BJ (cell line): Measurements from ENCODE around the gene SIK2. TPM values are rescaled to one million over a fixed set of nuclear protein-coding genes. Genes with fewer than 3 reads are reported as not detected.

Experiments
- CTCF ChIA-PET: fragments of 350-600 bp; formaldehyde crosslinking; extraction: SDS; loops from one replicate; lab custom pipeline; 2021; ENCODE audit warnings: antibody characterized with exemption, inconsistent platforms; lab: Yijun Ruan, JAX
- POLR2A ChIA-PET: fragments of 300-600 bp; sonication (Branson Sonifier 250); formaldehyde crosslinking; extraction: SDS; loops from one replicate; lab custom pipeline; 2021; ENCODE audit warnings: antibody characterized with exemption; lab: Charles Lee
- DNase-seq: peaks from one replicate; pipeline ENCODE4 v3.0.0-alpha.2; 2011; ENCODE audit warnings: low read depth
- H3K27me3 ChIP-seq: 2 replicates; pipeline ENCODE4 v1.6.0; 2011; ENCODE audit warnings: low read length; ENCODE audit not compliant: control insufficient read depth, insufficient read depth
- H3K36me3 ChIP-seq: 2 replicates; pipeline ENCODE4 v1.5.1; 2011; ENCODE audit warnings: low read length; ENCODE audit not compliant: control insufficient read depth, insufficient read depth
- H3K4me3 ChIP-seq: 2 replicates; pipeline ENCODE4 v1.5.1; 2011; ENCODE audit warnings: low read depth, mild to moderate bottlenecking, control low read depth, low read length
- polyA plus RNA-seq: library from polyadenylated mRNA; depleted of rRNA; stranded (reverse); fragments of >200 nt; gene quantifications from 2 replicates; pipeline ENCODE4 v1.2.3, GENCODE V29; 2011
- TF ChIP-seq, protein P1 (sequence below): IDR thresholded peaks from 2 replicates; pipeline ENCODE4 v1.5.1; 2011; ENCODE audit warnings: low read depth, mild to moderate bottlenecking, control low read depth, inconsistent platforms, low read length, moderate library complexity; ENCODE audit not compliant: insufficient read depth

The SIK2 gene
- polyA plus RNA-seq, 1 experiment: 24.2 TPM

DNA sequence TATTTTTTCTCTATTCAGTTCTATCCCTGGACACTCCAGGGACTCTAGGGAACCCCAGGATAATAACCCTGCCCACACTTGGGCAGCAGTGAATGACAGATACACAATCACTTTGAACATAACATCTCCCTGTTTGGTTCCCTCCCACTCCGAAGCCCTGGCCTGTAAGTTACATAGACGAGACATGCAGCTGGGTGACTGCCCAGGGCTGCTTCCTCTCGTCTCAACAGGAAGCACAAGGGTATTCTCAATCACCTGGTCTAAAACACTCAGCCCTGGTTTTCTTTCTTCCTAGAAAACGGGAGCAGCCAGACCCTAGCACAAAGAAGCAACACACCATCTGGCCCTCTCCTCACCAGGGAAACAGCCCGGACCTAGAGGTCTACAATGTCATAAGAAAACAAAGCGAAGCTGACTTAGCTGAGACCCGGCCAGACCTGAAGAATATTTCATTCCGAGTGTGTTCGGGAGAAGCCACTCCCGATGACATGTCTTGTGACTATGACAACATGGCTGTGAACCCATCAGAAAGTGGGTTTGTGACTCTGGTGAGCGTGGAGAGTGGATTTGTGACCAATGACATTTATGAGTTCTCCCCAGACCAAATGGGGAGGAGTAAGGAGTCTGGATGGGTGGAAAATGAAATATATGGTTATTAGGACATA, 42.3 kb upstream of the SIK2 start:
- ChIA-PET POLR2A (no interaction called here), CTCF (interaction anchor here (0.6 to 5.9 kb wide), 6 partner anchors 18 to 287 kb away, joined by 3 to 52 read pairs (median 4); partner anchors contain the start of gene PPP2R1B)
- H3K36me3 ChIP-seq: peaks cover 10% of the 10 kb centered on the region

DNA sequence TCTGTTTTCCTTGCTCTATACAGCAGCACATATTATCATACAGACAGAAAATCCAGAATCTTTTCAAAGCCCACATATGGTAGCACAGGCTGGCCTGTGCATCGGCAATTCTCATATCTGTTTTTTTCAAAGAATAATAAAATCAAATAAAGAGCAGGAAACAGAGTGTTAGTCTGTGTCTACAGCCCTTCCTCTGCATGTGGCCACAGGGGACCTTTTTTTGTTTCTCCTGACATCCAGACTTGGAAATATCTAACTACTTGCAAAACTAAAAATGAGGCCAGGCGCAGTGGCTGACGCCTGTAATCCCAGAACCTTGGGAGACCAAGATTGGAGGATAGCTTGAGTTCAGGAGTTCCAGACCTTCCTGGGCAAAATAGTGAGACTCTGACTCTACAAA, 41.4 kb upstream of the SIK2 start:
- no peak for DNase-seq
- peaks cover 8% of the 10 kb centered on the region for H3K36me3 ChIP-seq
- no peaks in the 10 kb centered on the region for H3K27me3 ChIP-seq
- TF ChIP-seq, protein P1, sequence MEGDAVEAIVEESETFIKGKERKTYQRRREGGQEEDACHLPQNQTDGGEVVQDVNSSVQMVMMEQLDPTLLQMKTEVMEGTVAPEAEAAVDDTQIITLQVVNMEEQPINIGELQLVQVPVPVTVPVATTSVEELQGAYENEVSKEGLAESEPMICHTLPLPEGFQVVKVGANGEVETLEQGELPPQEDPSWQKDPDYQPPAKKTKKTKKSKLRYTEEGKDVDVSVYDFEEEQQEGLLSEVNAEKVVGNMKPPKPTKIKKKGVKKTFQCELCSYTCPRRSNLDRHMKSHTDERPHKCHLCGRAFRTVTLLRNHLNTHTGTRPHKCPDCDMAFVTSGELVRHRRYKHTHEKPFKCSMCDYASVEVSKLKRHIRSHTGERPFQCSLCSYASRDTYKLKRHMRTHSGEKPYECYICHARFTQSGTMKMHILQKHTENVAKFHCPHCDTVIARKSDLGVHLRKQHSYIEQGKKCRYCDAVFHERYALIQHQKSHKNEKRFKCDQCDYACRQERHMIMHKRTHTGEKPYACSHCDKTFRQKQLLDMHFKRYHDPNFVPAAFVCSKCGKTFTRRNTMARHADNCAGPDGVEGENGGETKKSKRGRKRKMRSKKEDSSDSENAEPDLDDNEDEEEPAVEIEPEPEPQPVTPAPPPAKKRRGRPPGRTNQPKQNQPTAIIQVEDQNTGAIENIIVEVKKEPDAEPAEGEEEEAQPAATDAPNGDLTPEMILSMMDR: no peak
- POLR2A ChIA-PET: interaction anchor here (0.5 kb wide), 1 partner anchor 10 kb away, joined by 3 read pairs; no protein-coding TSS in a partner anchor
- CTCF ChIA-PET: interaction anchor here (0.6 to 5.9 kb wide), 8 partner anchors 19 to 286 kb away, joined by 3 to 52 read pairs (median 4); partner anchors contain the start of gene PPP2R1B
- H3K4me3 ChIP-seq: no peak overlapping the region

More for the DNA sequence above, 42.3 kb upstream of the SIK2 start:
- TF ChIP-seq, protein P1: no peak
- DNase-seq: no peak
- Histone ChIP-seq H3K4me3 (no peak overlapping the region), H3K27me3 (no peaks in the 10 kb centered on the region)

DNA sequence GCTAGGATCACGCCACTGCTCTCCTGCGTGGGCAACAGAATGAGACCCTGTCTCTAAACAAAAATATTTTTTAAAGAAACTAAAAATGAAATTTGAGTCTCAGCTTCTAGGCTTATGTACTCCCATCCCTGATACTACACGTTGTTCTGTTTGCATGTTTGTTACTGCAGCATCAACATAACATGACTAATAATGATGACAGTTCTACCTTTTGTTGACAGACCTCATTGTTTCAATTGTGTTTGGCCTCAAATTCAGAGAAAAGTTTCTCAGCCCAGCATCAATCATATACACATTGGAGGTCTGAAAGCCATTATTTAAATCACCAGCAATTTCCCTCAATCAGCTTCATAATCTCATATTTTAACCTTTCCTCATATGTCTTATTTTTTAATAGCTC, 40.9 kb upstream of the SIK2 start:
- no peak overlapping the region for H3K4me3 ChIP-seq
- DNase-seq: no peak
- TF ChIP-seq, protein P1: no peak
- H3K27me3 ChIP-seq: no peaks in the 10 kb centered on the region
- CTCF ChIA-PET: interaction anchor here (0.6 to 5.9 kb wide), 10 partner anchors 19 to 280 kb away, joined by 3 to 52 read pairs (median 4); no protein-coding TSS in a partner anchor
- H3K36me3 ChIP-seq: peaks cover 4% of the 10 kb centered on the region
- POLR2A ChIA-PET: interaction anchor here (0.6 kb wide), 1 partner anchor 279 kb away, joined by 4 read pairs; no protein-coding TSS in a partner anchor

DNA sequence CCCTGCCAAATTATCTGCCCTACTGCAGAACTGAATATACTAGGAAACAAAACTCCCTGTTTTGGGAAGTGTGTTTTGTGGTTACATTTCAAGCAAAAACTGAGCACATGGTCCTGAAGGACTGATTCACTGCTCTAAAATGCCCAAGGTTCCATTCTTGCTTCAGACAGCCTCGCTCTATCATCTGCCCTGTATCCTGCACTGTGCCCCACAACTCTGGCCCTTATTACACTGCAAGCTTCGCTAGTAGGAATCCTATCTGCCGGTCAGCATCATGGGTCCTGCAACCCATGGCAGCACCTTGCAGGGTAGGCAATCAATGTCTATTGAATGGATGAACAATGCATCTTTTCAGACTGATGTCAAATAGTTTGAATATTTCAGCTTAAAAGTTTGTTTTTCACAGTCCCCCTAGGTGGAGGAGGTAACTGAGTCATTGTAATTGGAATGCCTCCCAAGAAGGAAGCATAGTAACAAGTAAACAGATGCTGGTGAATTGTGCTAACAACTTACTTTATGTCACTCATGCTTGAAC, 40.4 kb upstream of the SIK2 start:
- Histone ChIP-seq H3K27me3 (no peaks in the 10 kb centered on the region), H3K36me3 (peaks cover 4% of the 10 kb centered on the region), H3K4me3 (no peak overlapping the region)
- ChIA-PET POLR2A (interaction anchor here (0.6 kb wide), 1 partner anchor 279 kb away, joined by 4 read pairs; no protein-coding TSS in a partner anchor), CTCF (interaction anchor here (0.7 to 5.9 kb wide), 10 partner anchors 11 to 280 kb away, joined by 3 to 52 read pairs (median 4); no protein-coding TSS in a partner anchor)
- TF ChIP-seq, protein P1: no peak
- peak; percentile 68 for DNase-seq
